ENCODE results near the gene CPLX1. TPM values are rescaled to one million over a fixed set of nuclear protein-coding genes. Genes with fewer than 3 reads are reported as not detected.

The CPLX1 gene
- total RNA-seq, 4 donors from 2014 or later: 0.38 to 0.44 TPM; not detected in 2

DNA sequence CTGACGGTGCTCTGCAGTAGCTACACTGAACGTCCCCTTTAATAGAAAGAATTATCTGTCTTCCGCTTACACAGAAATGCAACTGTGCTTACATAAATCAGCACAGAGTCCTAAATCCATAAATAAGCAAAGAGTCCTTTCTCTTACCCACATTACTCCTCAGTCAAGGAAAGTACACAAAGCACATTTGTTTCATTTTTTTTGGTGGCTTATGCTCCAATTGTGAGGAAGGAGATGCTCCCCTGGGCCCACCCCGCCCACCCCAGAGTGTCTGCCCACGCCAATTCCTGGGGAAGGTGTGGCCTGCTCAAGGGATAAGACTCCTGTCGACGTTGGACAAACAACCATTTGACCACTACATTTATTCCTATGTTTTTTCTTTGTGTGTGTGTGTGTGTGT, 53.8 kb downstream of the CPLX1 start:
- no peak for DNase-seq (ENCODE audit: low spot score in 2 of 2)
- Histone ChIP-seq H3K4me3 (no peak overlapping the region), H3K27me3 (no peaks in the 10 kb centered on the region), H3K9me3 (no peaks in the 10 kb centered on the region), H3K27ac (peak overlapping the region; percentile 53), H3K4me1 (peaks cover 24% of the 10 kb centered on the region), H3K36me3 (peaks cover 59% of the 10 kb centered on the region)
- 48% methylated on average over 7 of the region's 7 CpGs for WGBS
- TF ChIP-seq POLR2A (IDR thresholded peaks at IDR 0.05): no peak
- TF ChIP-seq POLR2AphosphoS5 (IDR thresholded peaks at IDR 0.05): no peak
- no peak for TF ChIP-seq EP300 (IDR thresholded peaks at IDR 0.05)
- TF ChIP-seq, protein P1, sequence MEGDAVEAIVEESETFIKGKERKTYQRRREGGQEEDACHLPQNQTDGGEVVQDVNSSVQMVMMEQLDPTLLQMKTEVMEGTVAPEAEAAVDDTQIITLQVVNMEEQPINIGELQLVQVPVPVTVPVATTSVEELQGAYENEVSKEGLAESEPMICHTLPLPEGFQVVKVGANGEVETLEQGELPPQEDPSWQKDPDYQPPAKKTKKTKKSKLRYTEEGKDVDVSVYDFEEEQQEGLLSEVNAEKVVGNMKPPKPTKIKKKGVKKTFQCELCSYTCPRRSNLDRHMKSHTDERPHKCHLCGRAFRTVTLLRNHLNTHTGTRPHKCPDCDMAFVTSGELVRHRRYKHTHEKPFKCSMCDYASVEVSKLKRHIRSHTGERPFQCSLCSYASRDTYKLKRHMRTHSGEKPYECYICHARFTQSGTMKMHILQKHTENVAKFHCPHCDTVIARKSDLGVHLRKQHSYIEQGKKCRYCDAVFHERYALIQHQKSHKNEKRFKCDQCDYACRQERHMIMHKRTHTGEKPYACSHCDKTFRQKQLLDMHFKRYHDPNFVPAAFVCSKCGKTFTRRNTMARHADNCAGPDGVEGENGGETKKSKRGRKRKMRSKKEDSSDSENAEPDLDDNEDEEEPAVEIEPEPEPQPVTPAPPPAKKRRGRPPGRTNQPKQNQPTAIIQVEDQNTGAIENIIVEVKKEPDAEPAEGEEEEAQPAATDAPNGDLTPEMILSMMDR (IDR thresholded peaks at IDR 0.05): no peak

DNA sequence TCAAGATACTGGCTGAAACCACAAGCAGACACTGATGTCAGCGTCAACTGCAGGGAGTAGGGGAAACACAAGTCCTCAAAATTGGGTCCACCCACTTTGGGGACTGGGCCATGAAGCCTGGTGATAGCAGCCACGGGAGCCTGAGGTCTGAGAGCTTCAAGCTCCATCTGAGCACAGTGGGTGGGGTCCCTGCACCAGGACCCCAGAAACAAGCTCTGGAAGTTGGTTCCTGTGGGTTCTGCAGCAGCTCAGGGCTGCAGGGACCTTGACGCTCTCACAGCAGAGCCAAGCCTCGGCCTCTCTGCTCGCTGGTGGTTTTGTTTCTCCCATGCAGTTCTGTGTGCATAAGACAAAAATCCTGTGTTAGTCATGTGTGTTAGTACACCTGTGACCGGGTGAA, 54.5 kb downstream of the CPLX1 start:
- no peak for DNase-seq (ENCODE audit: low spot score in 2 of 2)
- H3K36me3 ChIP-seq: peaks cover 59% of the 10 kb centered on the region
- TF ChIP-seq POLR2A (IDR thresholded peaks at IDR 0.05) (no peak), EP300 (IDR thresholded peaks at IDR 0.05) (no peak)
- TF ChIP-seq, protein P1 (IDR thresholded peaks at IDR 0.05): no peak
- H3K9me3 ChIP-seq: no peaks in the 10 kb centered on the region
- 60% methylated on average over 6 of the region's 6 CpGs for WGBS
- no peaks in the 10 kb centered on the region for H3K27me3 ChIP-seq
- H3K4me1 ChIP-seq: peaks cover 24% of the 10 kb centered on the region
- peak overlapping the region; percentile 25 for H3K27ac ChIP-seq
- H3K4me3 ChIP-seq: no peak overlapping the region

DNA sequence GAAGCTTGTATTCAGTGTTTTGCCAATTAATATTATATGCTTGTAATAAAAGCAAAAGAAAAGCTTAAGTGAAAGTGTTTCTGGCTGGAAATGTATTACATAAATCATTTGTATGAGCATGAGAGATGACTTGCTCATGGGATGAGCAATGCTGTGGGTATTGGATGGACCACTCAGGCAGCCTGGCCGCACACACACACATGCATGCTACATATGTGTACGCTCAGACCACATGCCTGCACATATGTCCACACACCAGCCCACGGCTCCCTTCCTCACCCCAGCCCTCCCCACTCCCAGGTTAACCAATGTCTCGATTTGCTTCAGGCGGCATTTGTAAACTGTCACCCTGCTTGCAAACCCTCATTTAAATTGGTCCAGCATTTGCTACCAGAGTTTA, 55.9 kb downstream of the CPLX1 start:
- no peak for DNase-seq (ENCODE audit: low spot score in 2 of 2)
- TF ChIP-seq POLR2A (IDR thresholded peaks at IDR 0.05) (no peak), POLR2AphosphoS5 (IDR thresholded peaks at IDR 0.05) (no peak), EP300 (IDR thresholded peaks at IDR 0.05) (no peak)
- TF ChIP-seq, protein P1 (IDR thresholded peaks at IDR 0.05): no peak
- H3K27me3 ChIP-seq: no peaks in the 10 kb centered on the region
- no peaks in the 10 kb centered on the region for H3K9me3 ChIP-seq
- H3K27ac ChIP-seq: no peak overlapping the region
- H3K4me1 ChIP-seq: peaks cover 32% of the 10 kb centered on the region
- no peak overlapping the region for H3K4me3 ChIP-seq
- H3K36me3 ChIP-seq: peaks cover 67% of the 10 kb centered on the region
- 93% methylated on average over 5 of the region's 5 CpGs for WGBS

DNA sequence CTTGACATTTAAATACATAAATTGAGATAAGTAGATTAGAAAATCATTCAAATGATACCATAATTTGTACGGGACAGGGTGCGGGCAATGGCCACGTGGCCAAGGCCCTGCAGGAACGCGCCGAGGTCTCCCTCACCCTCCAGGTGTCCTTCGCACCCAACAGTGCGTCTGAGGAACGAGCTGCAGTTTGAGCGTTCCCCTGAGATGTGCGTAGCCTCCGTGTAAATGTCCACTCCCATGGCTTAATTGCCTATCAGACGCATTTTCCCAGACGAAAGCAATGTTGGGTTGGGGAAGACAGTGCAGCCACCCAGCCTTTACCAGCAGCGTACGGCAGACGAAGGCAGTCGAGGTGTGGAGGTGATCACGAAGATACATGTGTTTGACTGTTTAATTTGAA, 56.4 kb downstream of the CPLX1 start:
- H3K9me3 ChIP-seq: no peaks in the 10 kb centered on the region
- 88% methylated on average over 19 of the region's 19 CpGs for WGBS
- TF ChIP-seq POLR2AphosphoS5 (IDR thresholded peaks at IDR 0.05) (no peak), POLR2A (IDR thresholded peaks at IDR 0.05) (no peak), EP300 (IDR thresholded peaks at IDR 0.05) (no peak)
- TF ChIP-seq, protein P1 (IDR thresholded peaks at IDR 0.05): no peak
- peaks cover 70% of the 10 kb centered on the region for H3K36me3 ChIP-seq
- no peaks in the 10 kb centered on the region for H3K27me3 ChIP-seq
- no peak overlapping the region for H3K4me3 ChIP-seq
- H3K4me1 ChIP-seq: peaks cover 31% of the 10 kb centered on the region
- H3K27ac ChIP-seq: no peak overlapping the region
- DNase-seq (ENCODE audit: low spot score in 2 of 2): no peak

DNA sequence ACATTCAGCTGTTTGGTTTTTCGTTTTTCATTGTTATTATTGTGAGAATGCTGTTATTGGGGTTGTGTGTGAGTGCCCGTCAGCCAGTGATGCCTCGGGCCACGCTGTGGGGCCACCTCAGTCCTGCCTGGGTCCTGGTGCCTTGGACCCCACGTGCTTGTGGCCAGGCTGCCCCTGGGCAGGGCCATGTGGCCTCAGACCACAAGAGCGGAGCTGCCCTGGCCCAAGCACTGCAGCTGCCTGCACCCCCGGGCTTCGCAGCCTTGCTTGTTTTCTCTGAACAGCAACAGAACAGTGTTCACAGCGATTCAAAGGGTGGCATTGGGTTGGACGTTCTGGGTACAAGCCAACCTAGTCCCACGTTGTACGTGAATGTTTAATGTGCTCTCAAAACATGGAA, 56.9 kb downstream of the CPLX1 start:
- DNase-seq (ENCODE audit: low spot score in 2 of 2): no peak
- WGBS: 74% methylated on average over 10 of the region's 12 CpGs
- Histone ChIP-seq H3K27ac (no peak overlapping the region), H3K4me3 (no peak overlapping the region), H3K4me1 (peaks cover 31% of the 10 kb centered on the region), H3K36me3 (peaks cover 74% of the 10 kb centered on the region), H3K27me3 (no peaks in the 10 kb centered on the region), H3K9me3 (no peaks in the 10 kb centered on the region)
- TF ChIP-seq EP300 (IDR thresholded peaks at IDR 0.05) (no peak), POLR2A (IDR thresholded peaks at IDR 0.05) (no peak), POLR2AphosphoS5 (IDR thresholded peaks at IDR 0.05) (no peak)
- TF ChIP-seq, protein P1 (IDR thresholded peaks at IDR 0.05): no peak
